ENCODE results near the gene OR14I1. TPM values are rescaled to one million over a fixed set of nuclear protein-coding genes. Genes with fewer than 3 reads are reported as not detected.

OR14I1 gene
- polyA plus RNA-seq, 2 of the 4 experiments (the other 2 are of a cell fraction) = not detected

- Histone ChIP-seq H3K9me3 (no peaks in the 10 kb centered on the region; the same call in 2 of the 3 replicates), H3K27ac (no peak overlapping the region), H3K4me3 (no peak overlapping the region), H3K4me1 (no peaks in the 10 kb centered on the region), H3K4me2 (no peak overlapping the region)
- TF ChIP-seq HDAC2 (IDR thresholded peaks at IDR 0.05) (no peak), RCOR1 (IDR thresholded peaks at IDR 0.05; ENCODE audit: low read depth, low read length) (no peak), HEYL (CRISPR knock-in tag; IDR thresholded peaks at IDR 0.05) (no peak), HOXB13 (CRISPR knock-in tag; IDR thresholded peaks at IDR 0.05; ENCODE audit: low read depth) (no peak), TFCP2L1 (CRISPR knock-in tag; IDR thresholded peaks at IDR 0.05) (no peak), POLR2AphosphoS2 (conservative IDR thresholded peaks at IDR 0.05; ENCODE audit: low read length) (no peak), ZFP36 (IDR thresholded peaks at IDR 0.05; ENCODE audit: borderline replicate concordance, partially characterized antibody) (no peak), ZSCAN20 (CRISPR knock-in tag; IDR thresholded peaks at IDR 0.05) (no peak), MYC (IDR thresholded peaks at IDR 0.05; ENCODE audit: borderline replicate concordance, low read length) (no peak), CHD2 (IDR thresholded peaks at IDR 0.05; ENCODE audit: low read length, partially characterized antibody) (no peak), FOXS1 (CRISPR knock-in tag; IDR thresholded peaks at IDR 0.05) (no peak), KDM5A (IDR thresholded peaks at IDR 0.05) (no peak), ELK1 (IDR thresholded peaks at IDR 0.05; ENCODE audit: low read depth, low read length) (no peak), HMGXB4 (CRISPR knock-in tag; IDR thresholded peaks at IDR 0.05; ENCODE audit: borderline replicate concordance) (no peak), EHMT2 (IDR thresholded peaks at IDR 0.05; ENCODE audit: low read depth) (no peak)
- DNase-seq (ENCODE audit: low read depth in 1 of 2, low spot score in 1 of 2) (no peak), FAIRE-seq (no peak), ATAC-seq (no peak)
- WGBS (ENCODE audit: missing lambda C conversion rate) = 23% methylated on average over 3 of the region's 3 CpGs
- CTCF ChIA-PET = interaction anchor here (0.9 to 1.6 kb wide), 3 partner anchors 98 to 110 kb away, joined by 3 to 5 read pairs (median 3); no protein-coding TSS in a partner anchor
- POLR2A ChIA-PET = no interaction called here
These were observed 5.8 kb downstream of the OR14I1 start for GRCh38 chr1:248696774-248697173.

GRCh38 chr1:248696261-248696660 is 6.3 kb downstream of the OR14I1 start:
- DNase-seq (ENCODE audit: low read depth in 1 of 2, low spot score in 1 of 2) (peak; percentile 14 to 55), FAIRE-seq (no peak), ATAC-seq (peak; percentile 82 to 86)
- H3K4me2 ChIP-seq = no peak overlapping the region
- H3K9me3 ChIP-seq = no peaks in the 10 kb centered on the region; the same call in 2 of the 3 replicates
- H3K4me3 ChIP-seq = no peak overlapping the region
- no peaks in the 10 kb centered on the region for H3K4me1 ChIP-seq
- ChIA-PET POLR2A (no interaction called here), CTCF (interaction anchor here (0.9 to 1.0 kb wide), 2 partner anchors 99 to 108 kb away, joined by 3 read pairs; no protein-coding TSS in a partner anchor)
- H3K27ac ChIP-seq = no peak overlapping the region
- TF ChIP-seq ZFP36 (IDR thresholded peaks at IDR 0.05; ENCODE audit: borderline replicate concordance, partially characterized antibody) (no peak), CHD2 (IDR thresholded peaks at IDR 0.05; ENCODE audit: low read length, partially characterized antibody) (no peak), HDAC2 (IDR thresholded peaks at IDR 0.05) (no peak), NPAS2 (CRISPR knock-in tag; IDR thresholded peaks at IDR 0.05; ENCODE audit: borderline replicate concordance) (no peak), CTCF (IDR thresholded peaks at IDR 0.05) (peak; percentile 10; the same call in 1 of the 3 replicates), ELK1 (IDR thresholded peaks at IDR 0.05; ENCODE audit: low read depth, low read length) (no peak), RAD21 (conservative IDR thresholded peaks at IDR 0.05 in 1 of 2, IDR thresholded peaks at IDR 0.05 in 1 of 2) (peak; percentile 35 to 49; a peak in 4 of 5 replicates)
- WGBS (ENCODE audit: missing lambda C conversion rate) = 8% methylated on average over 3 of the region's 3 CpGs
